ENCODE results near the gene SERPINE3.

- TF ChIP-seq POLR2AphosphoS5 (IDR thresholded peaks at IDR 0.05) (no peak), CTCF (IDR thresholded peaks at IDR 0.05) (no peak), POLR2A (IDR thresholded peaks at IDR 0.05) (no peak), EP300 (IDR thresholded peaks at IDR 0.05) (no peak)
Observed at GRCh38 chr13:51341791-51342190, 2.3 kb downstream of the SERPINE3 start.
